ENCODE data around the gene UVSSA.

Gene UVSSA

GRCh38 chr4:1346781-1347409 is at the start of gene UVSSA:
Gene UVSSA, plus strand, starts transcription at chr4:1347208. Its CDS starts 884 bp downstream, at chr4:1348092.
- peak; percentile 100 for DNase-seq

- no peak for DNase-seq
Observed at GRCh38 chr4:1297456-1298325, 49.3 kb upstream of the UVSSA start.

GRCh38 chr4:1298461-1298860 is 48.5 kb upstream of the UVSSA start:
- DNase-seq = no peak

- DNase-seq = no peak
Observed at GRCh38 chr4:1299301-1299860, 47.6 kb upstream of the UVSSA start.

- no peak for DNase-seq
Observed at GRCh38 chr4:1300466-1301455, 46.2 kb upstream of the UVSSA start.

- DNase-seq = no peak
Observed at GRCh38 chr4:1302159-1302558, 44.8 kb upstream of the UVSSA start.

- no peak for DNase-seq
Observed at GRCh38 chr4:1305261-1305711, 41.7 kb upstream of the UVSSA start.

GRCh38 chr4:1305781-1306455 is 41.1 kb upstream of the UVSSA start:
- peak; percentile 22 to 42 for DNase-seq

GRCh38 chr4:1307951-1308735 is 38.9 kb upstream of the UVSSA start:
- DNase-seq = no peak

- peak in 1 of 2 experiments; percentile 18 for DNase-seq
Observed at GRCh38 chr4:1309261-1310010, 37.6 kb upstream of the UVSSA start.

- DNase-seq = no peak
Observed at GRCh38 chr4:1310031-1310795, 36.8 kb upstream of the UVSSA start.

GRCh38 chr4:1310796-1311631 is 36.0 kb upstream of the UVSSA start:
- DNase-seq = no peak

- no peak for DNase-seq
Observed at GRCh38 chr4:1312821-1313640, 34.0 kb upstream of the UVSSA start.

GRCh38 chr4:1315306-1315705 is 31.7 kb upstream of the UVSSA start:
- no peak for DNase-seq

GRCh38 chr4:1315836-1316536 is 31.0 kb upstream of the UVSSA start:
- no peak for DNase-seq

- no peak for DNase-seq
Observed at GRCh38 chr4:1316537-1317168, 30.4 kb upstream of the UVSSA start.
